ENCODE data around the gene KCNMB4.

DNA sequence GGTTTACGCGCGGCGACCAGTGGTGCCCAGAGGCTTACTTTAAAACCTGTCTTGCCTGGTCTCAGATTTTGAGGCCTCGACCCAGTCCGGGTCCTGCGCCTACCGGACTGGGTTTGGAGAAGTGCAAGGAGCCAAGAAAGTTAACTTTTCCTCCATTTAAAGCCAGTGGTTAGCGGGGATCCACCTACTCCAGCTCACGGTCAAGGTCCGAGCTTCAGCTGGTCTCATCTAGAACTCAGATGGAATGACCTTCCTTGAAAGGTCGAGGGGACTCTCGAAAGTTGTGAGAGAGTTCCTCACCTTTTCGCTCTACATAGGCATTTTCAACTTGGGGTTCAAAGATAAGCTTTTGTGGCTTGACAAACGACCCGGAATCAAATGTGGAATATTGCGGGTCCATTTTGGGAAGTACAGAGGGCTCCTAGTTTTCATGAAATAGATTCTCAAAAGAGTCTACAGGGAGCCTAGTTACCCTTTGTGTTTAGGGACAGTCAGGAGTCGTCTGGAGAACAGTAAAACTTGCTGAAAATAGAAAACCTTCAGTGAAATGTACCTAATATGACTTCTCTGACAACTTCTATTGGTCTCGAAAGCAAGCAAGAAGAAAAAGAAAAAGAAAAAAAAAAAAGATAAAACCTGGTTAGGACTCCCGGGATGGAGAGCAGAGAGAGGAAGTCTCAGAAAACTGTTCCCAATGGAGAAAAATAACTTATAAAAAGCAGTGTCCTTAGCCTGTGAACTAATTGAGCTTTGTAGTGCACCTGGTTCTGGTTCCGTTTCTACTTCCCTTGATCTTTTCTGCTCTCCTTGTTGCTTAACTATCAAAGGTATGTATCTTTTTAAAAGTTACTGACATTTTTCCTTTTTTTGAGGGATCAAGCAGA lies 1.4 kb downstream of the KCNMB4 start:
- TF ChIP-seq, protein P1, sequence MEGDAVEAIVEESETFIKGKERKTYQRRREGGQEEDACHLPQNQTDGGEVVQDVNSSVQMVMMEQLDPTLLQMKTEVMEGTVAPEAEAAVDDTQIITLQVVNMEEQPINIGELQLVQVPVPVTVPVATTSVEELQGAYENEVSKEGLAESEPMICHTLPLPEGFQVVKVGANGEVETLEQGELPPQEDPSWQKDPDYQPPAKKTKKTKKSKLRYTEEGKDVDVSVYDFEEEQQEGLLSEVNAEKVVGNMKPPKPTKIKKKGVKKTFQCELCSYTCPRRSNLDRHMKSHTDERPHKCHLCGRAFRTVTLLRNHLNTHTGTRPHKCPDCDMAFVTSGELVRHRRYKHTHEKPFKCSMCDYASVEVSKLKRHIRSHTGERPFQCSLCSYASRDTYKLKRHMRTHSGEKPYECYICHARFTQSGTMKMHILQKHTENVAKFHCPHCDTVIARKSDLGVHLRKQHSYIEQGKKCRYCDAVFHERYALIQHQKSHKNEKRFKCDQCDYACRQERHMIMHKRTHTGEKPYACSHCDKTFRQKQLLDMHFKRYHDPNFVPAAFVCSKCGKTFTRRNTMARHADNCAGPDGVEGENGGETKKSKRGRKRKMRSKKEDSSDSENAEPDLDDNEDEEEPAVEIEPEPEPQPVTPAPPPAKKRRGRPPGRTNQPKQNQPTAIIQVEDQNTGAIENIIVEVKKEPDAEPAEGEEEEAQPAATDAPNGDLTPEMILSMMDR (IDR thresholded peaks at IDR 0.05), result no peak
- no peak for TF ChIP-seq EP300 (IDR thresholded peaks at IDR 0.05)
- TF ChIP-seq POLR2A (IDR thresholded peaks at IDR 0.05), result no peak
